HepG2 (cell line): ENCODE results near the gene YPEL3. TPM values are rescaled to one million over a fixed set of nuclear protein-coding genes. Genes with fewer than 3 reads are reported as not detected.

Experiments used
- ATAC-seq: fragments of 200-7000 bp; cut with Tn5 transposase; 3 replicates; pipeline ENCODE4 v1.9.1; 2020; ENCODE audit warnings: mild to moderate bottlenecking, moderate library complexity
- BruUV-seq: library from RNA; stranded (reverse); fragments of 400-500 nt; replicated peaks from 2 replicates; lab custom pipeline; 2021; lab: Mats Ljungman, UMichigan
- CTCF ChIA-PET: fragments of 300-600 bp; formaldehyde crosslinking; extraction: SDS; loops from one replicate; lab custom pipeline; 2021; ENCODE audit warnings: low total read pairs, inconsistent platforms, low intra/inter-chr PET ratio; lab: Yijun Ruan, JAX
- POLR2A ChIA-PET: fragments of 350-600 bp; sonication (Branson Sonifier 250); formaldehyde crosslinking; loops from one replicate; lab custom pipeline; 2020; ENCODE audit warnings: antibody characterized with exemption, inconsistent platforms; lab: Yijun Ruan, JAX
- DNase-seq: peaks from one replicate; pipeline ENCODE4 v3.0.0-alpha.2; 2015; ENCODE audit warnings: low spot score
- FAIRE-seq: peaks from 3 replicates; lab custom pipeline; 2011; peaks lifted over from hg19 to GRCh38; lab: Jason Lieb, UNC
- H2AFZ ChIP-seq: one replicate; pipeline ENCODE4 v1.6.1; 2011; ENCODE audit warnings: low read length, inconsistent platforms
- H3K27ac ChIP-seq: fragments of 300-600 bp; 3 replicates; pipeline ENCODE4 v1.8.0; 2011; ENCODE audit warnings: mixed run types, mild to moderate bottlenecking, mixed read lengths, low read length, inconsistent platforms; ENCODE audit not compliant: insufficient read depth; ENCODE audit errors: extremely low read length
- H3K27me3 ChIP-seq, 2 experiments: fragments of 200-600 bp in 1 of 2; 2 replicates in 1 of 2; 3 replicates in 1 of 2; pipeline versions ENCODE4 v1.6.0 to v1.8.0; 2011; ENCODE audit warnings: low read length in 2 of 2, mild to moderate bottlenecking in 2 of 2, moderate library complexity in 2 of 2, inconsistent platforms in 1 of 2; ENCODE audit not compliant: insufficient read depth in 2 of 2, control insufficient read depth in 1 of 2
- H3K36me3 ChIP-seq, 2 experiments: fragments of 200-600 bp in 1 of 2; replicated peaks in 1 of 2; 2 replicates in 1 of 2; 3 replicates in 1 of 2; pipeline versions ENCODE4 v1.5.1 to v1.8.0; 2011; ENCODE audit warnings: low read length in 2 of 2, inconsistent platforms in 1 of 2; ENCODE audit not compliant: insufficient read depth in 2 of 2, control insufficient read depth in 1 of 2
- H3K4me1 ChIP-seq: 2 replicates; pipeline ENCODE4 v1.5.1; 2012; ENCODE audit warnings: low read length, inconsistent platforms; ENCODE audit not compliant: insufficient read depth
- H3K4me2 ChIP-seq: 2 replicates; pipeline ENCODE4 v1.6.0; 2011; ENCODE audit warnings: low read depth, low read length, inconsistent platforms
- H3K4me3 ChIP-seq, 3 experiments: fragments of 200-600 bp in 1 of 3; sonication (generic), shearing (Covaris generic) in 1 of 3; replicated peaks in 1 of 3; 2 replicates each; pipeline ENCODE4 v1.5.1; 2011 to 2016; ENCODE audit warnings: low read length in 3 of 3, inconsistent platforms in 2 of 3, low read depth in 2 of 3, mild to moderate bottlenecking in 2 of 3, control low read depth in 1 of 3, mixed read lengths in 1 of 3; ENCODE audit not compliant: insufficient read depth in 1 of 3
- H3K79me2 ChIP-seq: one replicate; pipeline ENCODE4 v1.6.1; 2011; ENCODE audit warnings: low read length, inconsistent platforms; ENCODE audit not compliant: insufficient read depth
- H3K9ac ChIP-seq: 2 replicates; pipeline ENCODE4 v1.6.0; 2011; ENCODE audit warnings: mild to moderate bottlenecking, low read depth, low read length, inconsistent platforms; ENCODE audit not compliant: insufficient read depth
- H3K9me3 ChIP-seq: 2 replicates; pipeline ENCODE4 v1.5.1; 2012; ENCODE audit warnings: mild to moderate bottlenecking, low read length
- H4K20me1 ChIP-seq: 2 replicates; pipeline ENCODE4 v1.6.0; 2011; ENCODE audit warnings: inconsistent platforms, mild to moderate bottlenecking, low read length, moderate library complexity; ENCODE audit not compliant: insufficient read depth
- MXI1 ChIP-seq: IDR thresholded peaks from 3 replicates; pipeline ENCODE4 v1.6.1; 2012; ENCODE audit warnings: low read depth, low read length, inconsistent platforms, borderline replicate concordance
- PHF21A ChIP-seq: sonication (generic); formaldehyde crosslinking; IDR thresholded peaks from 2 replicates; pipeline ENCODE4 v1.5.0; 2020; ENCODE audit warnings: mild to moderate bottlenecking, missing genetic modification reagents
- ZNF589 ChIP-seq: sonication (generic); formaldehyde crosslinking; conservative IDR thresholded peaks from 2 replicates; pipeline ENCODE4 v1.8.0; 2022; ENCODE audit warnings: mild to moderate bottlenecking, moderate library complexity, missing genetic modification reagents
- ZNF674 ChIP-seq: sonication (generic); formaldehyde crosslinking; IDR thresholded peaks from 2 replicates; pipeline ENCODE4 v1.5.0; 2020; ENCODE audit warnings: low read depth, mild to moderate bottlenecking, missing genetic modification reagents
- ZNF7 ChIP-seq: IDR thresholded peaks from 2 replicates; pipeline ENCODE4 v1.6.1; 2016; ENCODE audit warnings: missing biosample characterization, missing genetic modification reagents
- ZNF83 ChIP-seq: sonication (generic); formaldehyde crosslinking; IDR thresholded peaks from 2 replicates; pipeline ENCODE4 v1.4.0; 2020; ENCODE audit warnings: missing genetic modification reagents, mild to moderate bottlenecking, borderline replicate concordance
- WGBS: methylation state at CpG from one replicate; pipeline ENCODE4 v1.1.6; 2017; ENCODE audit warnings: low lambda C conversion rate; 5-methylcytosine and 5-hydroxymethylcytosine counted together
- in situ Hi-C: cut with HindIII; loops from 2 replicates; pipeline ENCODE4 v1.10.0; 2017; ENCODE audit warnings: low pct_unique_long_range_greater_than_20kb; ENCODE audit not compliant: extremely low pct_ligation_motif_present
- intact Hi-C: fragments of 100-400 bp; cut with micrococcal nuclease; formaldehyde crosslinking; loops from one replicate; pipeline ENCODE4 v1.10.0; 2022; ENCODE audit not compliant: unreplicated experiment
- polyA plus RNA-seq, 8 experiments: library from polyadenylated mRNA; depleted of rRNA in 3 of 8; stranded (reverse) in 7 of 8; unstranded in 1 of 8; fragments of >200 nt; fragmentation: Illumina TruSeq in 4 of 8; extraction: Trizol in 4 of 8; gene quantifications; 2 replicates each; pipeline versions ENCODE4 v1.2.1 to v1.2.3, GENCODE V29; 2011 to 2016; ENCODE audit warnings: low read depth in 4 of 8, missing spikeins in 1 of 8, mixed read lengths in 1 of 8; ENCODE audit not compliant: insufficient read depth in 1 of 8
- total RNA-seq, 5 experiments: library from RNA; depleted of rRNA; stranded (reverse); fragments of >200 nt; fragmentation: Illumina TruSeq; extraction: Trizol; gene quantifications; 2 replicates each; pipeline ENCODE4 v1.2.3, GENCODE V29; 2016; ENCODE audit warnings: low read depth in 1 of 5
- TF ChIP-seq, protein P1 (sequence below): sonication (generic); formaldehyde crosslinking; IDR thresholded peaks from 2 replicates; pipeline ENCODE4 v1.4.0; 2020; ENCODE audit warnings: missing genetic modification reagents, borderline replicate concordance
- TF ChIP-seq, protein P2 (sequence below): sonication (generic); formaldehyde crosslinking; IDR thresholded peaks from 2 replicates; pipeline ENCODE4 v1.5.0; 2020; ENCODE audit warnings: missing genetic modification reagents, mild to moderate bottlenecking, borderline replicate concordance

Gene YPEL3
- total and polyA plus RNA-seq, 2 of the 13 experiments (the other 11 are each of a cell fraction or from before 2014, with no cell fraction given), result 5.4 to 47.0 TPM

DNA sequence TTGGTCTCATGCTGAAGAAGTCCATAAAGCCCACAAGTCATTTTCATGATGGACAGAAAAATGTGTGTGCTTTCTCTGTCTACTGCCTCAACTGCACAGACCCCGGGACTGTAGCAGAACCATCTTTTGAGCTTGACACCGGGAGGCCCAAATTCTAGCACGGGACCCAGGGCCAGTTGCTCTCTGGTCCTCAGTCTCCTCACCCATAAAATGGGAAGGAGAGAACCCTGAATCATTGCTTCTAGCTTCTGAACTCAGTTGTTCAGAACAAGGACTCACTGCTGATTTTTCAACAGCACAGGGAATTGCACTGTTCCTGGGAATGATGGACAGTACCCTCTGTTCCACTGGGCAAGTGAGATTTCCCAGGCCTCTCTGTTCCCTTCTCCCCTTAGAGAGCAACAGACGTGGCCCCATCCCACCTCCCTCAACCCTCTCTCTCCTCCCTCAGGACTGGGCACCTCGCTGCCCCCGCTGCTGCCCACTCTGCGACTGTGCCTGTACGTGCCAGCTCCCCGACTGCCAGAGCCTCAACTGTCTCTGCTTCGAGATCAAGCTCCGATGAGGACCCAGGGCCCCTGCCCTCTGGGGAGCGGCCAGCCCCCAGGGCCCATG is 32.6 kb downstream of the YPEL3 start (continued):
- TF ChIP-seq, protein P1, sequence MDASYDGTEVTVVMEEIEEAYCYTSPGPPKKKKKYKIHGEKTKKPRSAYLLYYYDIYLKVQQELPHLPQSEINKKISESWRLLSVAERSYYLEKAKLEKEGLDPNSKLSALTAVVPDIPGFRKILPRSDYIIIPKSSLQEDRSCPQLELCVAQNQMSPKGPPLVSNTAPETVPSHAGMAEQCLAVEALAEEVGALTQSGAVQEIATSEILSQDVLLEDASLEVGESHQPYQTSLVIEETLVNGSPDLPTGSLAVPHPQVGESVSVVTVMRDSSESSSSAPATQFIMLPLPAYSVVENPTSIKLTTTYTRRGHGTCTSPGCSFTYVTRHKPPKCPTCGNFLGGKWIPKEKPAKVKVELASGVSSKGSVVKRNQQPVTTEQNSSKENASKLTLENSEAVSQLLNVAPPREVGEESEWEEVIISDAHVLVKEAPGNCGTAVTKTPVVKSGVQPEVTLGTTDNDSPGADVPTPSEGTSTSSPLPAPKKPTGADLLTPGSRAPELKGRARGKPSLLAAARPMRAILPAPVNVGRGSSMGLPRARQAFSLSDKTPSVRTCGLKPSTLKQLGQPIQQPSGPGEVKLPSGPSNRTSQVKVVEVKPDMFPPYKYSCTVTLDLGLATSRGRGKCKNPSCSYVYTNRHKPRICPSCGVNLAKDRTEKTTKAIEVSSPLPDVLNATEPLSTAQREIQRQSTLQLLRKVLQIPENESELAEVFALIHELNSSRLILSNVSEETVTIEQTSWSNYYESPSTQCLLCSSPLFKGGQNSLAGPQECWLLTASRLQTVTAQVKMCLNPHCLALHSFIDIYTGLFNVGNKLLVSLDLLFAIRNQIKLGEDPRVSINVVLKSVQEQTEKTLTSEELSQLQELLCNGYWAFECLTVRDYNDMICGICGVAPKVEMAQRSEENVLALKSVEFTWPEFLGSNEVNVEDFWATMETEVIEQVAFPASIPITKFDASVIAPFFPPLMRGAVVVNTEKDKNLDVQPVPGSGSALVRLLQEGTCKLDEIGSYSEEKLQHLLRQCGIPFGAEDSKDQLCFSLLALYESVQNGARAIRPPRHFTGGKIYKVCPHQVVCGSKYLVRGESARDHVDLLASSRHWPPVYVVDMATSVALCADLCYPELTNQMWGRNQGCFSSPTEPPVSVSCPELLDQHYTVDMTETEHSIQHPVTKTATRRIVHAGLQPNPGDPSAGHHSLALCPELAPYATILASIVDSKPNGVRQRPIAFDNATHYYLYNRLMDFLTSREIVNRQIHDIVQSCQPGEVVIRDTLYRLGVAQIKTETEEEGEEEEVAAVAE, result no peak
- TF ChIP-seq ZNF589 (0 out of 2 replicates have a peak, but pooled peaks have one; percentile 92), ZNF83 (CRISPR knock-in tag) (no peak), ZNF7 (no peak), PHF21A (CRISPR knock-in tag) (no peak)
- TF ChIP-seq, protein P2, sequence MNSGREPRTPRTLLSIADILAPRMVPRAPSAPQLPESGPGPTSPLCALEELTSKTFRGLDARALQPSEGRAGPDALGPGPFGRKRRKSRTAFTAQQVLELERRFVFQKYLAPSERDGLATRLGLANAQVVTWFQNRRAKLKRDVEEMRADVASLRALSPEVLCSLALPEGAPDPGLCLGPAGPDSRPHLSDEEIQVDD, result no peak

- no TSS peak for BruUV-seq
- Histone ChIP-seq H3K4me3 (no peak overlapping the region), H4K20me1 (peaks cover 4% of the 10 kb centered on the region; the same call in 1 of the 2 replicates), H2AFZ (no peak overlapping the region), H3K79me2 (peaks cover 23% of the 10 kb centered on the region), H3K27ac (peak overlapping the region; percentile 12), H3K9ac (no peak overlapping the region), H3K9me3 (no peaks in the 10 kb centered on the region), H3K4me2 (no peak overlapping the region), H3K36me3 (peaks cover under 1% of the 10 kb centered on the region in 2 experiments; a peak in 1 of 5 replicates), H3K4me1 (peaks cover 11% of the 10 kb centered on the region), H3K27me3 (no peaks in the 10 kb centered on the region; a peak in 1 of 5 replicates)
- in situ Hi-C loops, result no loop called here
- intact Hi-C loops, result no loop called here
- WGBS, result 93% methylated on average over 2 of the region's 2 CpGs
- ChIA-PET CTCF (no interaction called here), POLR2A (no interaction called here)
- no peak for DNase-seq
- TF ChIP-seq ZNF674 (CRISPR knock-in tag) (no peak), MXI1 (0 out of 3 replicates have a peak, but pooled peaks have one; percentile 13)
- no peak for FAIRE-seq
- ATAC-seq, result no peak
Measured at GRCh38 chr16:30060836-30061554, 35.0 kb downstream of the YPEL3 start.
